ENCODE data around the gene PTPRH. TPM values are rescaled to one million over a fixed set of nuclear protein-coding genes. Genes with fewer than 3 reads are reported as not detected.

The PTPRH gene
- total RNA-seq, 1 experiment from 2014 or later: 15.9 TPM

- ChIA-PET RAD21 (ENCODE audit: low non-redundant PET in 1 of 2, low total read pairs in 2 of 2, uncharacterized antibody in 2 of 2, unreplicated experiment in 2 of 2) (no interaction called here), CTCF (no interaction called here), POLR2A (interaction anchor here (0.9 kb wide), 1 partner anchor 14 kb away, joined by 3 read pairs; no protein-coding TSS in a partner anchor)
- H2AFZ ChIP-seq (ENCODE audit: low read depth, low read length, poor library complexity, severe bottlenecking): no peak overlapping the region
- no peak overlapping the region for H3K4me2 ChIP-seq (ENCODE audit: low read length)
- H3K4me1 ChIP-seq (ENCODE audit: control insufficient read depth in 1 of 2, insufficient read depth in 2 of 2, low read length in 2 of 2): no peaks in the 10 kb centered on the region
- no peaks in the 10 kb centered on the region for H3K9me3 ChIP-seq (ENCODE audit: control insufficient read depth in 1 of 2, insufficient read depth in 1 of 2, low read depth in 1 of 2, low read length in 2 of 2)
- no peaks in the 10 kb centered on the region for H3K79me2 ChIP-seq (ENCODE audit: insufficient read depth, low read length)
- ATAC-seq (peak; percentile 60), DNase-seq (ENCODE audit: low read depth, low spot score) (no peak)
- intact Hi-C loops (cut with micrococcal nuclease): no loop called here
- H3K36me3 ChIP-seq (ENCODE audit: control insufficient read depth in 1 of 2, insufficient read depth in 2 of 2, low read length in 2 of 2): peaks cover 3 to 7% of the 10 kb centered on the region in 2 experiments; a peak in 3 of 4 replicates
- no peak for TF ChIP-seq FOSL1 (IDR thresholded peaks at IDR 0.05; ENCODE audit: low read depth)
- TF ChIP-seq POLR2AphosphoS5 (IDR thresholded peaks at IDR 0.05; ENCODE audit: low read depth, low read length): no peak
- TF ChIP-seq EGR1 (IDR thresholded peaks at IDR 0.05; ENCODE audit: low read depth): no peak
- peak; percentile 11 for TF ChIP-seq YY1 (IDR thresholded peaks at IDR 0.05; ENCODE audit: extremely low read depth, insufficient replicate concordance, low read depth, low read length)
- TF ChIP-seq CBX3 (IDR thresholded peaks at IDR 0.05; ENCODE audit: low read depth): no peak
- no peak for TF ChIP-seq EZH2phosphoT487 (IDR thresholded peaks at IDR 0.05; ENCODE audit: borderline replicate concordance)
- no peak for TF ChIP-seq ELF1 (IDR thresholded peaks at IDR 0.05; ENCODE audit: borderline replicate concordance, low read depth)
- no peak for TF ChIP-seq RAD21 (IDR thresholded peaks at IDR 0.05; ENCODE audit: low read depth)
- H3K9ac ChIP-seq (ENCODE audit: low read length): no peak overlapping the region
- BruUV-seq (replicated peaks): no TSS peak
- H3K9me2 ChIP-seq (ENCODE audit: insufficient read depth): no peaks in the 10 kb centered on the region
- H3K4me3 ChIP-seq (replicated peaks in 1 of 2; ENCODE audit: low read depth in 1 of 2, low read length in 2 of 2): no peak overlapping the region
- H4K20me1 ChIP-seq (ENCODE audit: insufficient read depth): no peaks in the 10 kb centered on the region
- no peak overlapping the region for H3K27ac ChIP-seq (ENCODE audit: low read depth, low read length)
- H3K27me3 ChIP-seq (ENCODE audit: insufficient read depth, low read length): no peaks in the 10 kb centered on the region
Measured at GRCh38 chr19:55196803-55197202, 12.5 kb downstream of the PTPRH start.

DNA sequence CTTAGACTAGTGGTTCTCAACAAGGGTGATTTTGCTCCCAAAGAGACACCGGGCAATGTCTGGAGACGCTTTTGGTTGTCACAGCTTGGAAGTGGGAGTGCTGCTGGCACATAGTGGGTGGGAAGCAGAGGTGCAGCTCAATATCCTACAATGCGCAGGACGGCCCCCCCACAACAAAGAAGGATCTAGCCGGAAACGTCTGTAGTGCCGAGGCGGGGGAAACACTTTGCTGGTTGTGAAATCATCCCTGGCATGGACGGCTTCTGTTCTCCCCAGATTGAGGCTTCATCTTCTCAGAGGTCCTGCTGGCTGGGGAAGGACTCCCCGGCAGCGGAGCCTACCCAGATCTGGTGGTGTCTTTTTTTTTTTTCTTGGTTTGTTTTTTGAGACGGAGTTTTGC lies 15.8 kb downstream of the PTPRH start:
- ChIA-PET CTCF (no interaction called here), POLR2A (no interaction called here), RAD21 (ENCODE audit: low non-redundant PET in 1 of 2, low total read pairs in 2 of 2, uncharacterized antibody in 2 of 2, unreplicated experiment in 2 of 2) (no interaction called here)
- H3K9me3 ChIP-seq (ENCODE audit: control insufficient read depth in 1 of 2, insufficient read depth in 1 of 2, low read depth in 1 of 2, low read length in 2 of 2): no peaks in the 10 kb centered on the region
- no peak overlapping the region for H3K4me3 ChIP-seq (replicated peaks in 1 of 2; ENCODE audit: low read depth in 1 of 2, low read length in 2 of 2)
- no peak overlapping the region for H3K27ac ChIP-seq (ENCODE audit: low read depth, low read length)
- TF ChIP-seq CEBPB (IDR thresholded peaks at IDR 0.05; ENCODE audit: low read depth) (no peak), EGR1 (IDR thresholded peaks at IDR 0.05; ENCODE audit: low read depth) (no peak)
- no peak for ATAC-seq
- H3K27me3 ChIP-seq (ENCODE audit: insufficient read depth, low read length): no peaks in the 10 kb centered on the region
- DNase-seq (ENCODE audit: low read depth, low spot score): no peak
- H4K20me1 ChIP-seq (ENCODE audit: insufficient read depth): no peaks in the 10 kb centered on the region
- H3K79me2 ChIP-seq (ENCODE audit: insufficient read depth, low read length): peaks cover 4% of the 10 kb centered on the region; the same call in 1 of the 2 replicates
- H3K9me2 ChIP-seq (ENCODE audit: insufficient read depth): no peaks in the 10 kb centered on the region
- no peak overlapping the region for H2AFZ ChIP-seq (ENCODE audit: low read depth, low read length, poor library complexity, severe bottlenecking)
- peaks cover 7 to 17% of the 10 kb centered on the region in 2 experiments for H3K4me1 ChIP-seq (ENCODE audit: control insufficient read depth in 1 of 2, insufficient read depth in 2 of 2, low read length in 2 of 2)
- intact Hi-C loops (cut with micrococcal nuclease): no loop called here
- H3K9ac ChIP-seq (ENCODE audit: low read length): no peak overlapping the region
- no TSS peak for BruUV-seq (replicated peaks)
- no peaks in the 10 kb centered on the region for H3K36me3 ChIP-seq (ENCODE audit: control insufficient read depth in 1 of 2, insufficient read depth in 2 of 2, low read length in 2 of 2)
- no peak overlapping the region for H3K4me2 ChIP-seq (ENCODE audit: low read length)
